ENCODE results near the gene PDIK1L.

GRCh38 chr1:26102119-26102518 is 9.5 kb upstream of the PDIK1L start:
- TF ChIP-seq CTCF (optimal IDR thresholded peaks at IDR 0.05 in 1 of 3, IDR thresholded peaks at IDR 0.05 in 1 of 3, conservative IDR thresholded peaks at IDR 0.05 in 1 of 3; ENCODE audit: extremely low read depth in 1 of 3, insufficient read depth in 2 of 3, low read length in 3 of 3): no peak
- no peak for TF ChIP-seq EZH2 (IDR thresholded peaks at IDR 0.05; ENCODE audit: low read length)

All from keratinocyte (primary cell).